Tibial artery (tissue), 4 donors: Measurements from ENCODE around the gene GNS.

ENCODE experiments used
- DNase-seq, 2 donors: peaks; one replicate each; pipeline ENCODE4 v3.0.0-alpha.2; 2019
- H3K27ac ChIP-seq, 2 donors: fragments of 200-600 bp; sonication (generic) in 1 of 2; 1 replicate in 1 of 2; 2 replicates in 1 of 2; pipeline ENCODE4 v1.5.1; 2018 to 2019; ENCODE audit warnings: mild to moderate bottlenecking in 1 of 2
- H3K27me3 ChIP-seq, 2 donors: fragments of 200-600 bp; sonication (generic) in 1 of 2; one replicate each; pipeline versions ENCODE4 v1.5.1 to v1.6.0; 2016 to 2019
- H3K36me3 ChIP-seq, 3 donors: fragments of 200-600 bp; sonication (generic) in 2 of 3; one replicate each; pipeline ENCODE4 v1.5.1; 2016 to 2019; ENCODE audit warnings: mild to moderate bottlenecking in 2 of 3
- H3K4me1 ChIP-seq, 4 donors: fragments of 200-600 bp; sonication (generic) in 2 of 4; 1 replicate in 3 of 4; 2 replicates in 1 of 4; pipeline ENCODE4 v1.5.1; 2016 to 2019
- H3K4me3 ChIP-seq, 2 donors: fragments of 200-600 bp; sonication (generic) in 1 of 2; 1 replicate in 1 of 2; 2 replicates in 1 of 2; pipeline ENCODE4 v1.5.1; 2018 to 2019; ENCODE audit warnings: mild to moderate bottlenecking in 2 of 2
- H3K9me3 ChIP-seq, 3 donors: fragments of 200-600 bp; sonication (generic) in 1 of 3; one replicate each; pipeline ENCODE4 v1.5.1; 2016 to 2019
- CTCF ChIP-seq, 2 experiments: fragments of 200-600 bp in 1 of 2; fragments of 450-650 bp in 1 of 2; IDR thresholded peaks; one replicate each; pipeline ENCODE4 v1.5.1; 2017 to 2019; ENCODE audit warnings: antibody characterized with exemption in 2 of 2, mild to moderate bottlenecking in 1 of 2, moderate library complexity in 1 of 2
- intact Hi-C: fragments of 100-400 bp; cut with DNase I; formaldehyde crosslinking; loops from one replicate; pipeline ENCODE4 v1.15.0; 2023; ENCODE audit warnings: low total_unique reads

GNS gene

DNA sequence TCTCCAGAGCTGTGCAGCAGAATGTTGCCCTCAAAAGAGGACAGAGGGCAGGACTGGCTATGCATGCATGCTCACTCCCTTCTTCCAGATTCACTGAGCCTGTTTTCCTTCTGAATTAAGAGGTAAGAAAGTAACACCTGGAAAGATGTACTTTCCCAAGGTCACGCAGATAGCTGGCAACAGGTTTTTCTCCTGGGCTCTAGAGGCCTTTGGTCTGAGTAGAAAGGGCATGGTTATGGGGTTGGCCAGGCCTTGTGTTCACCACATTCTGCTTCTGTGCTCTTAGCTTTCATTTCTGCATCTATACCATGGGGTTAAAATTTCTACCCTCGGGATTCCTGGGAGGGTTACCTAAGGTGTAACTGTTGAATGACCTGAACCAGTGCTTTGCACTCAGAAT is 91.4 kb downstream of the GNS start:
- peak overlapping the region; percentile 84 to 88 for H3K27ac ChIP-seq
- no peak for TF ChIP-seq CTCF (IDR thresholded peaks at IDR 0.05)
- H3K36me3 ChIP-seq = no peaks in the 10 kb centered on the region
- H3K9me3 ChIP-seq = no peaks in the 10 kb centered on the region
- peaks cover 0 to 100% (median 75%) of the 10 kb centered on the region in 4 donors for H3K4me1 ChIP-seq
- no peak overlapping the region for H3K4me3 ChIP-seq
- no peak for DNase-seq
- no peaks in the 10 kb centered on the region for H3K27me3 ChIP-seq
- intact Hi-C loops = no loop called here

GRCh38 chr12:64666054-64666914 is 92.9 kb downstream of the GNS start:
- no peak for TF ChIP-seq CTCF (IDR thresholded peaks at IDR 0.05)
- peaks cover 0 to 99% (median 63%) of the 10 kb centered on the region in 4 donors for H3K4me1 ChIP-seq
- DNase-seq = no peak
- H3K36me3 ChIP-seq = no peaks in the 10 kb centered on the region
- peak overlapping the region in 1 of 2 donors; percentile 15 for H3K4me3 ChIP-seq
- H3K9me3 ChIP-seq = no peaks in the 10 kb centered on the region
- intact Hi-C loops = no loop called here
- H3K27me3 ChIP-seq = no peaks in the 10 kb centered on the region
- H3K27ac ChIP-seq = peak overlapping the region; percentile 84 to 88

GRCh38 chr12:64665514-64665913 is 93.7 kb downstream of the GNS start:
- Histone ChIP-seq H3K27ac (peak overlapping the region; percentile 84 to 88), H3K4me1 (peaks cover 0 to 99% (median 55%) of the 10 kb centered on the region in 4 donors), H3K36me3 (no peaks in the 10 kb centered on the region), H3K27me3 (no peaks in the 10 kb centered on the region), H3K4me3 (peak overlapping the region in 1 of 2 donors; percentile 15), H3K9me3 (no peaks in the 10 kb centered on the region)
- TF ChIP-seq CTCF (IDR thresholded peaks at IDR 0.05) = no peak
- no peak for DNase-seq
- intact Hi-C loops = no loop called here
